ENCODE results near the gene GPR142. TPM values are rescaled to one million over a fixed set of nuclear protein-coding genes. Genes with fewer than 3 reads are reported as not detected.

The GPR142 gene
- total RNA-seq (2021) (0.25 to 0.73 TPM in 2 of 3 replicates, not detected in the other), Bru-seq, nascent RNA (percentile 11 among the genes with signal in this experiment)
- long read RNA-seq, experiment 1: 0 reads
- long read RNA-seq, experiment 2: 0 reads
- long read RNA-seq, experiment 3: 0 reads

DNA sequence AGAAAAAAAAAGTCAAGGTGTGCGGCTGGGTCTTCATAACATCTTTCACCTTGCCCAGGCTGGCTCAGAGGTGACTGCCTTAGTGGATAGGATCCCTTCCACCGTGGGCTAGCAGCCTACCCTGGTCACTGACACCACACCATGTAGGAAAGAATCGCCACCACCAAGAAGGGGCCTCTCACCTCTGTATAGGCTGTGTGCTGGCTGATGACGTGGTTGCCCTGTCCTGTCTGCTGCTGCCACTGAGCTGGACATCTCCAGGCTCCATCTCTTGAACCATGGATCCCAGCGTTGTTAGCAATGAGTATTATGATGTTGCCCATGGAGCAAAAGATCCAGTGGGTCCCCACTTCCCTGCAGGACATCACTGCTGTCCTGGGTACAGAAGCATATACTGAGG lies at the start of gene GPR142:
TSS of gene GPR142 (plus strand) at position 301 of the 400 bp plus-strand sequence. CDS start 2,035 bp downstream, outside the sequence.
- Mint-ChIP-seq H3K27ac (no peak within 1 kb of the TSS), H3K9me3 (no peaks in the 10 kb centered on the region), H3K4me1 (peaks cover 18% of the 10 kb centered on the region), H3K36me3 (no peaks in the 10 kb centered on the region), H3K4me3 (no peak within 1 kb of the TSS), H3K27me3 (ENCODE audit: low read depth) (peaks cover 2% of the 10 kb centered on the region; the same call in 1 of the 2 replicates)
- DNase-seq (ENCODE audit: low spot score) (no peak), ATAC-seq (no peak)
- no peak for TF ChIP-seq NFYB (CRISPR knock-in tag; conservative IDR thresholded peaks at IDR 0.05; ENCODE audit: low read depth)
- TF ChIP-seq MAX (CRISPR knock-in tag; IDR thresholded peaks at IDR 0.05): no peak
- TF ChIP-seq RELA (CRISPR knock-in tag; IDR thresholded peaks at IDR 0.05; ENCODE audit: borderline replicate concordance): no peak
- TF ChIP-seq, protein P1, sequence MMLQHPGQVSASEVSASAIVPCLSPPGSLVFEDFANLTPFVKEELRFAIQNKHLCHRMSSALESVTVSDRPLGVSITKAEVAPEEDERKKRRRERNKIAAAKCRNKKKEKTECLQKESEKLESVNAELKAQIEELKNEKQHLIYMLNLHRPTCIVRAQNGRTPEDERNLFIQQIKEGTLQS (CRISPR knock-in tag; conservative IDR thresholded peaks at IDR 0.05): no peak
- TF ChIP-seq, protein P2, sequence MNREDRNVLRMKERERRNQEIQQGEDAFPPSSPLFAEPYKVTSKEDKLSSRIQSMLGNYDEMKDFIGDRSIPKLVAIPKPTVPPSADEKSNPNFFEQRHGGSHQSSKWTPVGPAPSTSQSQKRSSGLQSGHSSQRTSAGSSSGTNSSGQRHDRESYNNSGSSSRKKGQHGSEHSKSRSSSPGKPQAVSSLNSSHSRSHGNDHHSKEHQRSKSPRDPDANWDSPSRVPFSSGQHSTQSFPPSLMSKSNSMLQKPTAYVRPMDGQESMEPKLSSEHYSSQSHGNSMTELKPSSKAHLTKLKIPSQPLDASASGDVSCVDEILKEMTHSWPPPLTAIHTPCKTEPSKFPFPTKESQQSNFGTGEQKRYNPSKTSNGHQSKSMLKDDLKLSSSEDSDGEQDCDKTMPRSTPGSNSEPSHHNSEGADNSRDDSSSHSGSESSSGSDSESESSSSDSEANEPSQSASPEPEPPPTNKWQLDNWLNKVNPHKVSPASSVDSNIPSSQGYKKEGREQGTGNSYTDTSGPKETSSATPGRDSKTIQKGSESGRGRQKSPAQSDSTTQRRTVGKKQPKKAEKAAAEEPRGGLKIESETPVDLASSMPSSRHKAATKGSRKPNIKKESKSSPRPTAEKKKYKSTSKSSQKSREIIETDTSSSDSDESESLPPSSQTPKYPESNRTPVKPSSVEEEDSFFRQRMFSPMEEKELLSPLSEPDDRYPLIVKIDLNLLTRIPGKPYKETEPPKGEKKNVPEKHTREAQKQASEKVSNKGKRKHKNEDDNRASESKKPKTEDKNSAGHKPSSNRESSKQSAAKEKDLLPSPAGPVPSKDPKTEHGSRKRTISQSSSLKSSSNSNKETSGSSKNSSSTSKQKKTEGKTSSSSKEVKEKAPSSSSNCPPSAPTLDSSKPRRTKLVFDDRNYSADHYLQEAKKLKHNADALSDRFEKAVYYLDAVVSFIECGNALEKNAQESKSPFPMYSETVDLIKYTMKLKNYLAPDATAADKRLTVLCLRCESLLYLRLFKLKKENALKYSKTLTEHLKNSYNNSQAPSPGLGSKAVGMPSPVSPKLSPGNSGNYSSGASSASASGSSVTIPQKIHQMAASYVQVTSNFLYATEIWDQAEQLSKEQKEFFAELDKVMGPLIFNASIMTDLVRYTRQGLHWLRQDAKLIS (CRISPR knock-in tag; IDR thresholded peaks at IDR 0.05; ENCODE audit: borderline replicate concordance): no peak
- TF ChIP-seq ETV6 (CRISPR knock-in tag; IDR thresholded peaks at IDR 0.05): no peak
- ChIA-PET POLR2A (no interaction called here), CTCF (interaction anchor here (0.7 to 7.1 kb wide), 36 partner anchors 10 to 495 kb away, joined by 3 to 138 read pairs (median 11); partner anchors contain the start of genes CD300A, CD300C and CD300LB)

DNA sequence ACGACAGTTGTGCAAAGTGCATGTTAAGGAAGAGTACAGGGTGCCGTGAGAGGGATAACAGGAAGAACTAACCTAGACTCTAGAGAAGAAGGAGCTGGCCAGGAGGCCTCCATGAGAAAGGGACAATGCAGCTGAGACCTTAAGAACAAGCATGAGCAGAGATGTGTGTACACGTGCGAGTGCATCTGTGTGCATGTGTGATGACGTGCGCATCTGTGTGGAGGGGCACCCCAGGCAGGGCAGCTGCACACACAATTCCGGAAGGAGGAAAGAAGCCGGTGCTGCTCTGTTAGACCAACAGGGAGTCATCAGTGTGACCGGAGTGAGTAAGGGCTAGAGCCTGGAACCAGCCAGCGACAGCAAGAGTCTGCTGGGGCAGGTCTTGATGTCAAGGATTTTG lies 48.9 kb upstream of the GPR142 start:
- no peaks in the 10 kb centered on the region for H3K9me3 Mint-ChIP-seq
- peaks cover 10% of the 10 kb centered on the region for H3K27me3 Mint-ChIP-seq (ENCODE audit: low read depth)
- CTCF ChIA-PET: no interaction called here
- H3K27ac Mint-ChIP-seq: no peak overlapping the region
- TF ChIP-seq GABPB1 (CRISPR knock-in tag; IDR thresholded peaks at IDR 0.05) (no peak), NR2C2 (CRISPR knock-in tag; IDR thresholded peaks at IDR 0.05) (no peak), GRHL2 (CRISPR knock-in tag; IDR thresholded peaks at IDR 0.05; ENCODE audit: insufficient replicate concordance, severe bottlenecking) (no peak)
- TF ChIP-seq, protein P3, sequence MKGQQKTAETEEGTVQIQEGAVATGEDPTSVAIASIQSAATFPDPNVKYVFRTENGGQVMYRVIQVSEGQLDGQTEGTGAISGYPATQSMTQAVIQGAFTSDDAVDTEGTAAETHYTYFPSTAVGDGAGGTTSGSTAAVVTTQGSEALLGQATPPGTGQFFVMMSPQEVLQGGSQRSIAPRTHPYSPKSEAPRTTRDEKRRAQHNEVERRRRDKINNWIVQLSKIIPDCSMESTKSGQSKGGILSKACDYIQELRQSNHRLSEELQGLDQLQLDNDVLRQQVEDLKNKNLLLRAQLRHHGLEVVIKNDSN (CRISPR knock-in tag; IDR thresholded peaks at IDR 0.05): no peak
- TF ChIP-seq, protein P4, sequence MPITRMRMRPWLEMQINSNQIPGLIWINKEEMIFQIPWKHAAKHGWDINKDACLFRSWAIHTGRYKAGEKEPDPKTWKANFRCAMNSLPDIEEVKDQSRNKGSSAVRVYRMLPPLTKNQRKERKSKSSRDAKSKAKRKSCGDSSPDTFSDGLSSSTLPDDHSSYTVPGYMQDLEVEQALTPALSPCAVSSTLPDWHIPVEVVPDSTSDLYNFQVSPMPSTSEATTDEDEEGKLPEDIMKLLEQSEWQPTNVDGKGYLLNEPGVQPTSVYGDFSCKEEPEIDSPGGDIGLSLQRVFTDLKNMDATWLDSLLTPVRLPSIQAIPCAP (CRISPR knock-in tag; IDR thresholded peaks at IDR 0.05): no peak
- H3K36me3 Mint-ChIP-seq: no peaks in the 10 kb centered on the region
- ATAC-seq (no peak), DNase-seq (ENCODE audit: low spot score) (no peak)
- POLR2A ChIA-PET: no interaction called here
- H3K4me3 Mint-ChIP-seq: no peak overlapping the region
- no peaks in the 10 kb centered on the region for H3K4me1 Mint-ChIP-seq

GRCh38 chr17:74324521-74324920 lies 42.8 kb upstream of the GPR142 start:
- ATAC-seq: no peak
- Mint-ChIP-seq H3K4me1 (peaks cover 18% of the 10 kb centered on the region), H3K4me3 (no peak overlapping the region), H3K9me3 (no peaks in the 10 kb centered on the region), H3K36me3 (no peaks in the 10 kb centered on the region), H3K27me3 (ENCODE audit: low read depth) (peaks cover 49% of the 10 kb centered on the region), H3K27ac (no peak overlapping the region)
- ChIA-PET CTCF (interaction anchor here (0.9 to 1.0 kb wide), 2 partner anchors 19 to 44 kb away, joined by 3 read pairs; no protein-coding TSS in a partner anchor), POLR2A (no interaction called here)
- no peak for DNase-seq (ENCODE audit: low spot score)
- TF ChIP-seq ZNF121 (CRISPR knock-in tag; IDR thresholded peaks at IDR 0.05) (peak; percentile 66; the same call in 1 of the 2 replicates), RELA (CRISPR knock-in tag; IDR thresholded peaks at IDR 0.05; ENCODE audit: borderline replicate concordance) (no peak)

DNA sequence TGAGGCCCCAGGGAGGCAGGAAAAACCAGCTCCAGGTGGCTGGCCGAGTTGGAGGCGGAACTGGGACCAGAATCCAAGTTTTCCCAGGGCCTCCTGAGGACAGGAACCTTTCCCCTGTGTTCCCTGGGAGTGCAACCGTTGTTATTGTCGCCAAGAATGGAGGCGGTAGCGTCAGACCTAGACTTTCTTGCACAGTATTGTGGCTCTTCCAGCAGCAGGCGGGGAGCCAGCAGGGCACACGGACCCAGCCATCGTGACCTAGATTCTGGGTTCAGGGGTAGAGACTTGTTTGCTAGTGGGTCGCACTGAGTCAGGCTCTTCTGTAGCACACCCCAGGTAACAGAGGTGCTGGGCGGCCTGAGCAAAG lies 41.9 kb upstream of the GPR142 start:
- DNase-seq (ENCODE audit: low spot score) (no peak), ATAC-seq (peak; percentile 6)
- POLR2A ChIA-PET: no interaction called here
- H3K4me3 Mint-ChIP-seq: peak overlapping the region; percentile 63
- H3K36me3 Mint-ChIP-seq: no peaks in the 10 kb centered on the region
- H3K9me3 Mint-ChIP-seq: no peaks in the 10 kb centered on the region
- peaks cover 49% of the 10 kb centered on the region for H3K27me3 Mint-ChIP-seq (ENCODE audit: low read depth)
- H3K27ac Mint-ChIP-seq: no peak overlapping the region
- CTCF ChIA-PET: interaction anchor here (1.0 kb wide), 1 partner anchor 43 kb away, joined by 3 read pairs; no protein-coding TSS in a partner anchor
- peaks cover 18% of the 10 kb centered on the region for H3K4me1 Mint-ChIP-seq
- TF ChIP-seq, protein P2 (CRISPR knock-in tag; IDR thresholded peaks at IDR 0.05; ENCODE audit: borderline replicate concordance): no peak
- TF ChIP-seq JAZF1 (CRISPR knock-in tag; IDR thresholded peaks at IDR 0.05): no peak
- TF ChIP-seq ZNF671 (CRISPR knock-in tag; IDR thresholded peaks at IDR 0.05): no peak
- no peak for TF ChIP-seq NFE2L1 (CRISPR knock-in tag; IDR thresholded peaks at IDR 0.05)
